Testis (tissue), 2 donors: ENCODE data around the gene CYBA.

Experiments used
- POLR2A ChIP-seq: fragments of 450-650 bp; IDR thresholded peaks from one replicate; pipeline ENCODE4 v1.6.1; 2017; ENCODE audit warnings: antibody characterized with exemption, mild to moderate bottlenecking, moderate library complexity
- TF ChIP-seq, protein P1 (sequence below), 3 experiments: fragments of 450-650 bp in 2 of 3; fragments of 200-600 bp in 1 of 3; sonication (generic) in 1 of 3; IDR thresholded peaks; one replicate each; pipeline ENCODE4 v1.5.1; 2016 to 2019; ENCODE audit warnings: antibody characterized with exemption in 3 of 3, mild to moderate bottlenecking in 2 of 3, moderate library complexity in 1 of 3

DNA sequence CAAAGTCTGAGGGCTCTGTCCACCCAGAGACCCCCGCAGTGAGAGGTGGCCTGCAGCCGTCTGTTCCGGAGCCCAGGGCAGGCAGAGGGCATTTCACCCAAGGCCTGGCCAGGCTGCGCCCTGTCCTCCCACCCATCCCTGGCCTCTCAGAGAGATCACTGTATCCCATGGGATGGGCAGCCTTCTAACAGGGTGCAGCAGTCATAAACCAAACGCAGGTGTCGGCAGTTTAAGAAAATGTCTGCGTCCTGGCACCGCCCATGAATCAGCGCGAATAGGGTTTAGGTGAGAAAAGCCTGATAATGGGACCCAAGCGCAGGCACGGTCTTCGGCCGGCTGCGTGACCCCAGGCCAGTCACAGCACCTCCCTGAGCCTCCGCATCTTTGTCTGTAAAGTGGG lies 5.4 kb downstream of the CYBA start:
- TF ChIP-seq, protein P1, sequence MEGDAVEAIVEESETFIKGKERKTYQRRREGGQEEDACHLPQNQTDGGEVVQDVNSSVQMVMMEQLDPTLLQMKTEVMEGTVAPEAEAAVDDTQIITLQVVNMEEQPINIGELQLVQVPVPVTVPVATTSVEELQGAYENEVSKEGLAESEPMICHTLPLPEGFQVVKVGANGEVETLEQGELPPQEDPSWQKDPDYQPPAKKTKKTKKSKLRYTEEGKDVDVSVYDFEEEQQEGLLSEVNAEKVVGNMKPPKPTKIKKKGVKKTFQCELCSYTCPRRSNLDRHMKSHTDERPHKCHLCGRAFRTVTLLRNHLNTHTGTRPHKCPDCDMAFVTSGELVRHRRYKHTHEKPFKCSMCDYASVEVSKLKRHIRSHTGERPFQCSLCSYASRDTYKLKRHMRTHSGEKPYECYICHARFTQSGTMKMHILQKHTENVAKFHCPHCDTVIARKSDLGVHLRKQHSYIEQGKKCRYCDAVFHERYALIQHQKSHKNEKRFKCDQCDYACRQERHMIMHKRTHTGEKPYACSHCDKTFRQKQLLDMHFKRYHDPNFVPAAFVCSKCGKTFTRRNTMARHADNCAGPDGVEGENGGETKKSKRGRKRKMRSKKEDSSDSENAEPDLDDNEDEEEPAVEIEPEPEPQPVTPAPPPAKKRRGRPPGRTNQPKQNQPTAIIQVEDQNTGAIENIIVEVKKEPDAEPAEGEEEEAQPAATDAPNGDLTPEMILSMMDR (IDR thresholded peaks at IDR 0.05), result no peak
- TF ChIP-seq POLR2A, result no peak
